GM18505 (cell line): ENCODE results near the gene TIAM2.
A peak's percentile ranks its signal among the peaks of the same experiment; 100 is the strongest.

Experiments
- ATAC-seq: cut with Tn5 transposase; IDR thresholded peaks from one replicate; pipeline ENCODE4 v1.9.1; 2021; ENCODE audit not compliant: unreplicated experiment
- POLR2A ChIP-seq: IDR thresholded peaks from 4 replicates; pipeline ENCODE4 v1.6.1; 2011; ENCODE audit warnings: borderline replicate concordance; ENCODE audit not compliant: insufficient read depth, insufficient read length; ENCODE audit errors: extremely low read depth

The TIAM2 gene

DNA sequence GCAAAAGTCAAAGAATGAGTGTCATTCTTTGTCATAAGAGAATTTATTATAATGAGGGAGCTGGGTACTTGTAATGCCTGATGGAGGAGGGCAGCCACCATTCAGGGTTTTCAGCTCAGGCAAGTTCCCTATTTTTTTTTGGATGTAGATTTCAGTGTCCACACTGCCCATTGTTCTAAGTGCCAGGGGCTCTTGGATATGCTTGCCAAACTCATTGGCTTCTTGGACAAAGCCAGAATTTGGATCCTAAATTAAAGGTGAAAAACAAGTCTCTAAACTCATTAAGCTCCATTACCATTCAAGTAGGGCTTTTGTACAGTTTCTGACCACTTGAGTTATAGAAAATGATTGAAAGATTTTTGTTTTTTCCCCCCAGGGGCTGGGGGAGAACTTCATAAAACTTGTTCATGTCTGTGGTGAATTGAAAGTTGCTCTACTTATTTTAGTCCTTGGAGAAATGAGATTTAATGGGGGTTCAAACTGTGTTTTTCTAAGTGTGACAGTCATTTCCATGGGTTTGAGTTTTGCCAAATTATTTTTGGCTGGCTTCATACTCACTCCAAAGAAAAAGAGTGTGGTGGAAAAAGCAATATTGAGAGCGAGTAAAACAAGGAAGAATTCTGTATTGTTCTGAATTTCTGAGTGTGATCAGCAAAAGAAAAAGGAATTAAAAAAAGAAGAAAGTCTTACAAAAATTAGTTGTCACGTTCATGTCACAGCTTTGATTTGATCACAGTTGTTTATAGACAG is 46.0 kb downstream of the TIAM2 start:
- TF ChIP-seq POLR2A, result no peak
- no peak for ATAC-seq

DNA sequence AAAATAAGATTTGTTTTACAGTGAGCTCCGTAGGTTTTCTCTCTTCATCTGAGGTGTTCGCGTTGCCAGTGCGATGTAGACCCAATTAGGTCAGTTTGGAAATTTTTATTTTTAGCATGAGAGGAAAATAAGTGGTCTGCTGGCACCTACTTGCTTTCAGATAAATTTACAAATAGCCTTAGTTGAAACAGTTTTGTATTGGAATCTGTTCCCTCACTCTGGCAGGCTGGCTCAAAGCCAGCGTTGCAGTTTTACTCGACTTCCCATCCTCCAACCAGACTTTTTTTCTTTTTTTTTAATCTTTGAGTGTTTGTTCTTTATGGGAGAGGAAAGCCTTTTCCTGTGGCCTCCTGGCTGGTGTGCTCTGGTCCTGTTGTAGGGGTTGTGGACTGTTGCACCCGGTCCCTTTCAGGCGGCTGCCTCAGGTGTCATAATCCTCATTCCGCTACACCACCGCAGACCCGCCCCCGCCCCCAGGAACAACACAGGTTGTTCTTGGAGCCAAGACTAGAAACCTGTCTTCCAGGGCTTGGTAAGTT is 46.7 kb downstream of the TIAM2 start:
- TF ChIP-seq POLR2A, result no peak
- no peak for ATAC-seq

DNA sequence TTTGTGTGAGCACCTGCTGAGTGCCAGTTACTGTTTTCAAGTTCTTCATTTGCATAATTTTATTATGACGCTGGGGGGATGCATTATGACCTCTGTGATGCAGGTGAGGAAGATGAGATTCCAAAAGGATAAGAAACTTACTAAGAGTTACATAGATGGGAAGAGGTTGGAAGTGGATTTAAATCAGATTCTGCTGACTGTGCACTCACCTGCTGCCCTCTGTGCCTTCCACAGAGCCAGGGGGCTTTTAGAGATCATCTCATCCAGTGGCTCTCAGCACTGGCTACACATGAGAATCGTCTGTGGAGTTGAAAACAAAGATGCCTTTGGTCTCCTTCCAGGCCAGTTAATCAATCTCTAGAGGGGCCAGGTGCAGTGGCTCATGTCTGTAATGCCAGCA is 47.9 kb downstream of the TIAM2 start:
- TF ChIP-seq POLR2A, result no peak
- ATAC-seq, result no peak

DNA sequence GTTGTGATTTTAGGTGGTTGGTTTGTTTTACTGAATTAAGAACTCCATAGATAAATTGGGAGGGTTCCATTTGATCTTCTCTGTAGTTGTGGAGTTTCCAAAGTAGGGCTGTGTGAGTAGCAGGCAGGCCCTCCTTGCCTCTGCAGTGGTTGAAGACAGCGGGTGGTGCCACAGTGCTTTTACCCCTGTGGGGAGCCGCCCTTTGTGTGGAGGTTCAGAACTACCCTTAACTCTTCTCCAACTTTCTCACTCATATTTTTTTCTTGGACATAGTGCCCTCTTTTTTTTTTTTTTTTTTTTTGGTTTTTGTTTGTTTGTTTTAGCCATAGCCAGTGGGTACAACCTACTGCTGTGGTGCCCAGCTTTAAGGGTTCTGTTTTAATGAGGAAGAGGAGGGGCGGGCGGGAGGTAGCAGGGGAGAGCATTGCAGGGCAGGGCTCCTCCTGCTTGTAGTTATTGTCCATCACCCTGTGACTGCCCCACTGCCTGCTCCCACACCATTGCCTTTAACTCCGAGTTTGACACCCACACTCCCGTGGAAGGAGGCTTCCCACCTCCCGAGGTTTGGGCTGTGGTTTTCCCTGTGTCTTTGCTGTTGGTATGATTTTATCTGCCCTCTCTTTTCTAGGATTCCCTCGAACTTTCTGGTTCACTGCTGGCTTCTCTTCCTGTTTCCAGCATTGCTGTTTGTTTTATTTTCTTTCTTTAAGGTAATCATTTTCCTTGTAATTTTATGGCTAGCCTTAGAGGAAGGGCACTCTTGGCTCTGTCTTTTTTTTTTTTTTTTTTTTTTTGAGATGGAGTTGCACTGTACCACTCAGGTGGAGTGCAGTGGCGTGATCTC is 50.7 kb downstream of the TIAM2 start:
- no peak for TF ChIP-seq POLR2A
- no peak for ATAC-seq

DNA sequence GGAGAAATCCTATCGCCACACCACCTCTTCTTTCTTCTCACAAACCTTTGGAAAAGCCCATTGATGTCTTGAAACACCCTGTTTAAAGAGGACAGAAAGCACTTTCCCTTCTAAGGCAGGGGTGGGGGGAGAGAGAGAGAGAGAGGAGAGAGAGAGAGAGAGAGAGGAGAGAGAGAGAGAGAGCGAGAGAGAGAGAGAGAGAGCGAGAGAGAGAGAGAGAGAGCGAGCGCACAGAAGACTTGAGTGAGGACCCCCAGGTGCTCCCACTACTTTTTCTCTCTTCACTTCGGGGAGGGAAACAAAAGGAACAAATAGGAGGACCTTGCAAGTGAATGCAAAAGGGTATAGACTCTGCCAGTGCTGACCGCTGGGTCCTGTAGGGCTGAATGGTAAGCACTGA is 52.4 kb downstream of the TIAM2 start:
- no peak for TF ChIP-seq POLR2A
- ATAC-seq, result no peak

DNA sequence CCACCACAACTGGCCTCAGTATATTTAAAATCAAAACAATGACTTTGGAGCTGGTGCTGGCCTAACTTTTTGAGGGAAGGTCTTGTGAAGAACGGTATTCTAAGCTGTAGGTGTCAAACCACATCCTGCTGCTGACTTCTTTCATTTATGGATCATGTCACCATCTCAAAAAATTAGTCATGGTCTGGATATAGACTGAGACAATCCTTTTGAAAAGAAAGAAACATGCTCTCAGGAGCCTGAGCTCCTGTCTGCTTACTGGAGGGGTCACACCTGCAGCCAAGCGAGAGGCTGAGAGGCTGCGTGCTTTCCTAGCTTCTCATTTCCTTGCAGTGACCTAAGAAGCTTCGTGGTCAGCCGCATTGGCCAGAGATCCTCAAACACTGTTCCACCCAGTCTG is 55.2 kb downstream of the TIAM2 start:
- ATAC-seq, result peak; percentile 91
- TF ChIP-seq POLR2A, result no peak

DNA sequence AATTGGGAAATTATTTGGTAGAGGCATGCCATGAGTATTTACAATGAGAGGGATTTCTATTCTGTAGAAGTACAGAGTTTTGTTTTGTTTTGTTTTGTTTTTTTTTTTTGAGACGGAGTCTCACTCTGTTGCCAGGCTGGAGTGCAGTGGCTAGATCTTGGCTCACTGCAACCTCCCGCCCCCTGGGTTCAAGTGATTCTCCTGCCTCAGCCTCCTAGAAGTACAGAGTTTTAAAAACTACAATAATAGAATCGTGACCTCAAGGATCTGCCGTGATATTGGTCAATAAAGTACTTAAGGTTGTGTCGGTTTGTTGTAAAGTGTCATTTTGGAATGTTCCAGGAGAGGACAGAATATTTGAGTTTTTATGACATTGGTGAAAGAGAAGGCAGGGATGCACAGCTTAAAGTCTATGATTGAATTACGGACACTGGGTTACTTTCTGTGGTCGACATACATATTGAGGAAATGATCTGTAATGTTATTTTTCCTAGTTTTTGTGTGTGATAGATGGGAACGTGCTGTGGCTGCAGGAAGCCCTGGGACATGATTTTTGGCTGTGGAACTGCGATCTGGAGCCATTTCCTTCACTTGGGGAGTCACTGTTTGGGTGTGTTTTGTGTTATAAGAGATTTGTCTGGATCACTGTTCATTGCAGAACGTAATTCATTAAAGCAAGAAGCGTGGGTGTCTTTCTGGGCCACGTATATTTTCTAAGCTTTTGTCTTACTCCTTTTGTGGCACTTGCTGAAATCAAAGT is 59.6 kb downstream of the TIAM2 start:
- TF ChIP-seq POLR2A, result no peak
- ATAC-seq, result no peak

DNA sequence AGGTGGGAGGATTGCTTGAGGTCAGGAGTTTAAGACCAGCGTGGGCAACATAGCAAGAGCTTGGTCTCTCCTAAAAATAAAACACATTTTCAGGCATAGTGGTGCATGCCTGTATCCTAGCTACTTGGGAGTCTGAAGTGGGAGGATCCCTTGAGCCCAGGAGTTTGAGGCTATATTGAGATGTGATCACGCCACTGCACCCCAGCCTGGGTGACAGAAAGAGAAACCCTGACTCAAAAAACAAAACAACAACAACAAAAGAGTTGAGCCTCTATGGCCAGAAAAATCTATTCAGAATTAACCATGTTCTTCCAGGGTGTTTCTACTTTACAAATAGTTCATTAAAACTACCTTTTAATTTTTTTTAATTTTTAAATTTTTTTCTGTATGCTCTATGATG is 60.6 kb downstream of the TIAM2 start:
- TF ChIP-seq POLR2A, result no peak
- ATAC-seq, result no peak

DNA sequence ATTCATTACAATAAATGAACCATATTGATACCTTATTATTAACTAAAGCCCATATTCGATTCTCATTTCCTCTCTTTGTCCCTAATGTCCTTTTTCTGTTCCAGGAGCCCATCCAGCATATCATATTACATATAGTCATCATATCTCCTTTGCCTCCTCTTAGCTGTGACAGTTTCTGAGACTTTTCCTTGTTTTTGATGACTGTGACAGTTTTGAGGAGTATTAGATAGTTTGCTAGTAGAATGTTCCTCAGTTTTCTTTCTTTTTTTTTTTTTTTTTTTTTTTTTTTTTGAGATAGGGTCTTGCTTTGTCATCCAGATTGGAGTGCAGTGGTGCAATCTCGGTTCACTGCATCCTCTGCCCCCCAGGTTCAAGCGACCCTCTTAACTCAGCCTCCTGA is 61.6 kb downstream of the TIAM2 start:
- ATAC-seq, result no peak
- TF ChIP-seq POLR2A, result no peak

DNA sequence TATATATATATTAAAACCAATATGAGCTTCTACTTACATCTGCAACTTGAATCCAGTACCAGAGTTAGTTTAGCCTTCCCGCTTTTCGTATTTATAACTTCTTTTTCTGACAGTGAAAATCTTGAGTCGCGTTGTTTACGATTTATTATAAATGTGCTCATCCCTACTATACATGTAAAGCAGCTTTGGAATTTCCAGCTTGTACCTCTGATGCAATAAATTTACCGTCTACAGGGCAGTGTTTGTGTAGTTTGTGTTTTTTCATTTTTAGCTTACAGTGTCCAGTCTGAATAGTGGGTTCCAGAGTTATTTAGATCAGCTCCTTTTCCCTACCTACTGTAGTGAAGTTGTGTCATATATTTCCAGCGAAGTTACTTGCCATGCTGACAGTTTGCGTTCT is 66.3 kb downstream of the TIAM2 start:
- no peak for ATAC-seq
- no peak for TF ChIP-seq POLR2A

DNA sequence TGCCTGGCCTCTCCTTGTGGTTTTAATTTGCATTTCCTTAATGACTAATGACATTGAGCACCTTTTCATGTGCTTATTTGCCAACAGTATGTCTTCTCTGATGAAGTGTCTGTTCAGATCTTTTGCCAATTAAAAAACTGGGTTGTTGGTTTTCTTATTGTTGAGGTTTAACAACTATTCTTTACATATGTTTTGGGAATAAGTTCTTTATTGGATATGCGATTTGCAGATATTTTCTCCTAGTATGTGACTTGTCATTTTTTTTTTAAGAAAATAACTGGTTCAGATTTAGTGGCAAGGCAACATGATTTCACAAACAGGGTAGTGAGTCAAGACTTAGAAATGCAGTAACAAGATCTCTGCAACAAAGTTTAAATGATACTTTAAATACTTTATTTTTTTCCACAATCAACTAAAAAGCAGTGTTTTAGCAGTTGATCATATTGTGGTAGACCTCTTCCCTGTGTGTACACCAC is 67.8 kb downstream of the TIAM2 start:
- TF ChIP-seq POLR2A, result no peak
- ATAC-seq, result no peak

DNA sequence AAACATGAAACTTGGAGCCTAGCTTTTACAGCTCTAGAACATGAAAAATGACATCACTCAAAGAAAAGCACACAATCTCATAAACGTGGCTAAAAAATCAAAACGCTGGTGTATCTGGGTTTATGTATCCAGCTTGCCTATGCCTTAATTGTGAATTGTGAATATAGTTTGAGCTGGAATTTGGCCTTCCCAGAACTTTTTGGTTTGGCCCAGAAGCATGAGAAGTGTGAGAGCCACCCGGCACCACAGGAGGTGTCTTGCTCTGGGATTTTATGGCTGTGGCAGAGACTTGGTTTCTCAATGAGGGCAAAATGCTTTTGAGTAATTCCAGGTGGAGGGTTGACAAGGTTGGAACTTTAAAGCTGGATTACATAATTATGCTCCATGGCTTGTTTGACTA is 69.2 kb downstream of the TIAM2 start:
- TF ChIP-seq POLR2A, result no peak
- ATAC-seq, result no peak

DNA sequence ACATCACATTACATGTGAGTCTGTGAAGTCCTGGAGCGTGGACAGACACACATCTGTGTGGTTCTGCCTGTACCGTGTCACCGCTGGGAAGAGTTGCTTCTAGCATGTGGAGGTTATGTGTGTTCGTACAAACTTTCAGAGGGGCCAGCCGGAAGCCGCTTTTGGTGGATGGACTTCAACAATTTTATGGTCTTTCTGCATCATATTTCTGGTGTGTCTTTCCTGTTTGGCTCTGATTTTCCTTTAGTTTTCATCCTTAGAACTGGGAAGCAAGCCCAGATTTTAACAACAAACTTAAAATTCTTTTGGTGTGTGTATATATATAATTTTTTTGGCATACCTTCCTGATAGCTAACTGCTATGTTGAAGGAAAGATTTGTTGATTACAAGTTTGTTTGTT is 71.2 kb downstream of the TIAM2 start:
- TF ChIP-seq POLR2A, result no peak
- ATAC-seq, result no peak
